Stomach smooth muscle (tissue), 2 donors: ENCODE data around the gene CD72.
A peak's percentile ranks its signal among the peaks of the same experiment; 100 is the strongest.
"Not testable (repeated sequence)": the region's sequence is repeated elsewhere in the genome, so short reads cannot be mapped to it uniquely, and the experiment has no call there.

Experiments used
- H3K27ac ChIP-seq: one replicate; pipeline ENCODE4 v1.7.0; 2013; ENCODE audit warnings: mild to moderate bottlenecking, low read length, inconsistent platforms
- H3K27me3 ChIP-seq, 2 donors: one replicate each; pipeline ENCODE4 v1.7.0; 2013; ENCODE audit warnings: low read length in 2 of 2; ENCODE audit not compliant: insufficient read depth in 2 of 2, control insufficient read depth in 1 of 2
- H3K36me3 ChIP-seq, 2 donors: one replicate each; pipeline ENCODE4 v1.7.0; 2013; ENCODE audit warnings: low read length in 2 of 2; ENCODE audit not compliant: control insufficient read depth in 2 of 2, insufficient read depth in 2 of 2
- H3K4me1 ChIP-seq: one replicate; pipeline ENCODE4 v1.7.0; 2013; ENCODE audit warnings: low read length; ENCODE audit not compliant: control insufficient read depth, insufficient read depth
- H3K4me3 ChIP-seq, 2 donors: one replicate each; pipeline ENCODE4 v1.7.0; 2013; ENCODE audit warnings: low read length in 2 of 2
- H3K9ac ChIP-seq, 2 donors: one replicate each; pipeline ENCODE4 v1.7.0; 2013; ENCODE audit warnings: low read length in 2 of 2, mild to moderate bottlenecking in 1 of 2
- H3K9me3 ChIP-seq, 2 donors: one replicate each; pipeline ENCODE4 v1.7.0; 2013; ENCODE audit warnings: low read length in 2 of 2; ENCODE audit not compliant: control insufficient read depth in 2 of 2
- donor health status: healthy.
- donor health status: Pancreatic carcinoma.

The CD72 gene

DNA sequence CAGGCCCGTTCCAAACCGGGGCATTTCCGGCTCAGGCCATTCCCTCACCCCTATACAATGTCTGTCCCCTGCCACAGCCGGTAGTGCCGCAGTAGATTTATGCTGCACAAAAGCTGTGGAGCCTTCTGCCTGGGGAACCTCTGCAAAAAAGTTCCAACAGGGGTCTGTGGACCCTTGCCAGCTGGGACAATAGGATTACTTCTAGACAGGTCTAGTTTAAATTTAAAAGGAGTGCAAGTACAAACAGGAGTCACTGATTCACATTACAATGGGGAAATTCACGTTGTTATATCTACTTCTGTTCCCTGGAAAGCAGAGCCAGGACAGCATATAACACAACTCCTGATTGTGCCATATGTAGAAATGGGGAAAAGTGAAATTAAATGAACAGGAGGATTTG lies 34.7 kb downstream of the CD72 start:
- H3K9me3 ChIP-seq, H3K4me3 ChIP-seq, H3K27ac ChIP-seq, H3K9ac ChIP-seq, H3K27me3 ChIP-seq, H3K36me3 ChIP-seq, H3K4me1 ChIP-seq: not testable (repeated sequence)

DNA sequence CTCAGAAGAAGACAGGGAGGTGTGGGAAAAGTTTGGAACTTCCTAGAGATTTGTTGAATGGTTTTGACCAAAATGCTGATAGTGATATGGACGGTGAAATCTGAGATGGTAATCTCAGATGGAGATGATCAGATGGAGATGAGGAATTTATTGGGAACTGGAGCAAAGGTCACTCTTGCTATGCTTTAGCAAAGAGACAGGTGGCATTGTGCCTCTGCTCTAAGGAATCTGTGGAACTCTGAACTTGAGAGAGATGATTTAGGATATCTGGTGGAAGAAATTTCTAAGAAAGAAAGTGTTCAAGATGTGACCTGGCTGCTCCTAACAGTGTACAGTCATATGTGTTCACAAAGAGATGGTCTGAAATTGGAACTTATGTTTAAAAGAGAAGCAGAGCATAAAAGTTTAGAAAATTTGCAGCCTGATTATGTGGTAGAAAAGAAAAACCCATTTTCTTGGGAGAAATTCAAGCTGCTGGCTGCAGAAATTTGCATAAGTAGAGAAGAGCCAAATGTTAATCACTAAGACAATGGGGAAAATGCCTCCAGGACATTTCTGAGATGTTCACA lies 38.5 kb downstream of the CD72 start:
- not testable (repeated sequence) for H3K4me3 ChIP-seq, H3K36me3 ChIP-seq, H3K27ac ChIP-seq, H3K27me3 ChIP-seq, H3K4me1 ChIP-seq, H3K9me3 ChIP-seq, H3K9ac ChIP-seq

DNA sequence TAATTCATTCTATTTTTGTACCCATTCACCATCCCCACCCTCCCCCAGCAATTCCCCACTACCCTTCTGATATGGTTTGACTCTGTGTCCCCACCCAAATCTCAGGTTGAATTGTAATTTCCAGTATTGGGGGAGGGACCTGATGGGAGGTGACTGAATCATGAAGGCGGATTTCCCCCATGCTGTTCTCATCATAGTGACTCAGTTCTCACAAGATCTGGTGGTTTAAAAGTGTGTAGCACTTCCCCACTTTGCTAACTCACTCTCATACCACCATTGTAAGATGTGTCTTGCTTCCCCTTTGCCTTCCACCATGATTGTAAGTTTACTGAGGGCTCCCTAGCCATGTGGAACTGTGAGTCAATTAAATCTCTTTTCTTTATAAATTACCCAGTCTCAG lies 39.1 kb downstream of the CD72 start:
- Histone ChIP-seq H3K36me3 (no peaks in the 10 kb centered on the region), H3K9me3 (peaks cover 0 to 4% of the 10 kb centered on the region in 2 donors), H3K9ac (no peak overlapping the region), H3K4me3 (no peak overlapping the region), H3K27ac (no peak overlapping the region), H3K4me1 (no peaks in the 10 kb centered on the region), H3K27me3 (no peaks in the 10 kb centered on the region)

DNA sequence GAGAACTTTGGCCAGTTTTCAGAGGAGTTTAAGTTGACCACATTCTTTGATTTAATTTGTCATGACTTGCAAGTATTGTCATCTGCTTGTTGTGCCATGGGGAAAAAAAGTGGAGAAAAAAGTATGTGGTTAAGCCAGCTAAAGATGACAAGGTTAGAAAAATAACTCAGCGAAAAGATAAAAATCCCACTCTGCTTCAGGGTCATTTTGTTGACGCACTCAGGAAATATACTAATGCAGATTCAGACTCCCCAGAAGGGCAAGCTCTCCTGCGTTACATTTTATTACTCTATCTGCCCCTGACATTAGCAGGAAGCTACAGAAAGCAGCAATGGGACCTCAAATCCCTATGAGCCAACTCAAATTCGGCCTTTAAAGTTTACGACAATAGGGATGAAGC lies 40.7 kb downstream of the CD72 start:
- Histone ChIP-seq H3K4me1 (no peaks in the 10 kb centered on the region), H3K27me3 (no peaks in the 10 kb centered on the region), H3K4me3 (no peak overlapping the region), H3K9ac (no peak overlapping the region), H3K9me3 (peaks cover 0 to 4% of the 10 kb centered on the region in 2 donors), H3K36me3 (no peaks in the 10 kb centered on the region), H3K27ac (no peak overlapping the region)

DNA sequence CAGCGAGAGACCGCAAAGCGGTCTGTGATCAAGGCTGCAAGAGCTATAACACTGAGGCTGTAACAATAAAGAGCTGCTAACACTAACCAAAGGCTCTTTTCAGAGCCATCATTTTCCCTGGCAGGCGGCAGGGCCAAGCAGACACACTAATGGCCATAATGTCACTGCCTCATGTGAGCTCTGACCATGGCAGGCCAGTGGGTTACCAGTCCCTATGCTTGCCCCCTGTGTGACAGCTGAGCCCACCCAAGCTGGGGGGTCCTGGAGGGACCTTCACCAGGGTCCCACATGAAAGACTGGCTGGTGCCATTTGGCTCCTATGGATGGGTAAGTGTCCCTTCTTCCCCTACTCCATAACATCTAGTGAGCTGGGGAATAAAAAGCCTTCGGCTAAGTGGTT lies 42.7 kb downstream of the CD72 start:
- H3K4me3 ChIP-seq, result no peak overlapping the region
- peaks cover 0 to 4% of the 10 kb centered on the region in 2 donors for H3K9me3 ChIP-seq
- no peak overlapping the region for H3K27ac ChIP-seq
- no peaks in the 10 kb centered on the region for H3K4me1 ChIP-seq
- H3K27me3 ChIP-seq, result no peaks in the 10 kb centered on the region
- H3K9ac ChIP-seq, result no peak overlapping the region
- no peaks in the 10 kb centered on the region for H3K36me3 ChIP-seq

DNA sequence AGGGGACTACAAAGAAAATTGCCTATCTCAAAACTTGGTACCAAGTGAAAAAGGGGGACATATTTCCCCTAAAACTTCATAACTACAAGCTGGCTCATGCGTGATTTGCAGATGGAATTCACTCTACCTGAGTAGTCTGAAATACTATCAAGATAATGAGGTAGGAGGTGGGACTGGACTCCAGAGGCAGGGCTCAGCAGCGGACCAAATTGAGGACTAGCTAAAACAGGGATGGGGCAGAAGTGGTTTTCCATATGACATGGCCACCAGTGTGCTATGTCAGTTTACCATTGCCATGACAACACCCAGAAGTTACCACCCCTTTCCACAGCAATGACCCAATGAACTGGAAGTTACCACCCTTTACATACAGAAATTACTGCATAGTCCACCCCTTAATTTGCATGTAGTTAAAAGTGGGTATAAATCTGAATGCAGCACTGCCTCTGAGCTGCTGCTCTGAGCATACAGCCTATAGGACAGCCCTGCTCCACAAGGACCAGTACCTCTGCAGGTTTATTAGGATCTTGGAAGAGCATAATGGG lies 43.6 kb downstream of the CD72 start:
- no peak overlapping the region for H3K27ac ChIP-seq
- no peaks in the 10 kb centered on the region for H3K36me3 ChIP-seq
- H3K9ac ChIP-seq, result no peak overlapping the region
- H3K9me3 ChIP-seq, result no peaks in the 10 kb centered on the region
- H3K4me1 ChIP-seq, result no peaks in the 10 kb centered on the region
- no peak overlapping the region for H3K4me3 ChIP-seq
- no peaks in the 10 kb centered on the region for H3K27me3 ChIP-seq

DNA sequence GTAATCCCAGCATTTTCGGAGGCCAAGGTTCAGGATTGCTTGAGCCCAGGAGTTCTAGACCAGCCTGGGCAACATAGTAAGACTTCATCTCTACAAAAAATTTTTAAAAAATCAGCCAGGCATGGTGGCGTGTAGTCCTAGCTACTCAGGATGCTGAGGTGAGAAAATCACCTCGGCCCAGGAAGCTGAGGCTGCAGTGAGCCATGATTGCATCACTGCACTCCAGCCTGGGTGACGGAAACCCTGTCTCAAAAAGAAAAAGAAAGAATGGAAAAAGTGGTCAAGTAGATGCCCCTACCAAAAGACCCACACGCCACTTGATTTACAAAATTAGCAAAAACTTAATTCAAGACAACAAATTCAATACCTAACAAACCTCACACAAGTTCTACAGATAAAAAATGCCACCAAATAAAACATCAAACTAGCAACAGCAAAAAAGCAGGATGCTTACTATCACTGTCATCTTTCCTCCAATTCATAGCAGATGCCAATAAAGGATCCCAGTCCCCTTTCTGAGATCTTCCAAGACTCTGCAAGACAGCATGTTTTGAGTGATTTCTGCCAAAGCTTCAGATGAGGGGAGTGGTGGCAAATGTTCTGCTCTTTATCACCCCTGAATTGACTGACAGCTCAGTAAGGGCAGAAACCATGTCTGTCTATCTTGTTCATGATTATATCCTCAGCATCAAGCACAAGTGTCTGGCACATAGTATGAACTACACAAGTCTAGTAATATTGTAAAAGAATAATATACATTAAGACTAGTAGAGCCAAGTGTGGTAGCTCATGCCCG lies 47.3 kb downstream of the CD72 start:
- Histone ChIP-seq H3K4me3 (no peak overlapping the region), H3K9me3 (no peaks in the 10 kb centered on the region), H3K27me3 (no peaks in the 10 kb centered on the region), H3K4me1 (no peaks in the 10 kb centered on the region), H3K27ac (no peak overlapping the region), H3K9ac (no peak overlapping the region), H3K36me3 (no peaks in the 10 kb centered on the region)

DNA sequence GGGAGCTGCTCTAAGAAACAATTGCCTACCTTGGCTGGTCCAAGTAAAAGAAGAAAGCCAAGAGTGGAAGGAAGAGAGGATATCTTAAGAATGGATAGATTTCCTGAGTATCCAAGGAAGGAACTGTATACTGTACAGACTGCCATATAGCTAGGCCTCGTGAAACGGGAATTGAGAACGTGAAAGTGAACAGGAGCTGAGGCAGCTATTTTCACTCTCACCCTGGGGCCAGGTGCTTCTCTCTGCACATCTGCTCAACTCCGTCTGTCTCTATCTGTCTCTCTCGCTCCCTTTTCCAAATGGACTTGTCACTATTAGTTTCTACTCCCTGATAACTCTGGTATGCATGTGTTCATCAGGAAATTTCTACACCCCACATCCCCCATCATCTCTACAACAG lies 49.0 kb downstream of the CD72 start:
- no peak overlapping the region for H3K27ac ChIP-seq
- peaks cover 11% of the 10 kb centered on the region for H3K4me1 ChIP-seq
- H3K4me3 ChIP-seq, result no peak overlapping the region
- no peaks in the 10 kb centered on the region for H3K36me3 ChIP-seq
- no peaks in the 10 kb centered on the region for H3K27me3 ChIP-seq
- H3K9ac ChIP-seq, result no peak overlapping the region
- no peaks in the 10 kb centered on the region for H3K9me3 ChIP-seq

DNA sequence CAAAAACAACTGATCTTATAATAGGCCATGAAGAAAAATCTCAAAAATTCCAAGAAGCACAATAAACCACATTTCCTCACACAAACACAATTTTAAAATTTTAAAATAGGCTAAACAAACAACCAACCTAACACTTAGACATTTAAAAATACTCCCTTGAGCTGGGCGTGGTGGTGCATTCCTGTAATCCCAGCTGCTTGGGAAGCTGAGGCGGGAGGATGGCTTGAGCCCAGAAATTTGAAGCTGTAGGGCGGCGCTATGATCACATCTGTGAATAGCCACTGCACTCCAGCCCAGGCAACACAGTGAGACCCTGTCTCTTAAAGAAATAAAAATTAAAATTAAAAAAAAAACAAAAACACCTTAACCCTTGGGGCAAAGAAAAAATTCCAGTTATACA lies 50.0 kb downstream of the CD72 start:
- Histone ChIP-seq H3K36me3 (no peaks in the 10 kb centered on the region), H3K9me3 (no peaks in the 10 kb centered on the region), H3K27ac (no peak overlapping the region), H3K27me3 (no peaks in the 10 kb centered on the region), H3K4me1 (peaks cover 21% of the 10 kb centered on the region), H3K9ac (no peak overlapping the region), H3K4me3 (no peak overlapping the region)

DNA sequence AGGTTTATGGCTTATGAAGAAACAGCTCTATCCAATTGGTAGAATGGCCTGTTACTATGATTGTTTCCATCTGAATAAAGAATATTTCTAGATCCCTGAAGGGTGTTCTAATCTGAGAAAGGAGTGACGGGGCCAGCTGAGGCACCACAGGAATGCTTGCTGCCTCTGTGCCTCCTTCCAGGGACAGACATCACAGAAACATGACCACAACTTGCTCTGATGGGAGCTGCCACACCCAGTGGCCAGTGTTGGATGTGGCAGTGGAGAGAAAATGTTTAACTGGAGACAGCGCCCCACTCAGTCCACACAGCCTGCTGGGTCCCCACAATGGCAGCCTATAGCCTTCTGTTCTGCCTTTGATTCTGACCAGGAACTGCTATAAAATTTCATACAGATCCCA lies 51.8 kb downstream of the CD72 start:
- Histone ChIP-seq H3K9ac (no peak overlapping the region), H3K27me3 (no peaks in the 10 kb centered on the region), H3K27ac (no peak overlapping the region), H3K4me1 (peaks cover 34% of the 10 kb centered on the region), H3K9me3 (no peaks in the 10 kb centered on the region), H3K36me3 (peaks cover 0 to 4% of the 10 kb centered on the region in 2 donors), H3K4me3 (no peak overlapping the region)

DNA sequence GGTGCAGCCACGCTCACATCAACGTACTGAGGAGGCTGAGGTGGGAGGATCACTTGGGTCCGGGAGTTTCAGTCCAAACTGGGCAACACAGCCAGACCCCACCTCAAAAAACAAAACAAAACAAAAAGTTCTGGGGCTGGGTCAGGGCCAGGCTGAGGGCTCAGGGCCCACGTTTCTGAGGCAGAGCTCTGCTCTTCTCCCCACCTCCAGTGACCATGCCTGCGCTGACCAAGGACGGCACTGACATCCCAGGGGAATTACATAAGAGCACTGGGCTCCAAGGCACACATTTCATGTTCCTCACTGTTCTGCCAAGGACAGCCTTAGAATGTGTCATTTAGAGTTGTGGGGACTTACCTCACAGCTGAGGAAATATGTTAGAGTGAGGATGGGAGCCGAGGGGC lies 53.6 kb downstream of the CD72 start:
- no peak overlapping the region for H3K9ac ChIP-seq
- H3K27ac ChIP-seq, result peak overlapping the region; percentile 86

More for the DNA sequence above, 53.6 kb downstream of the CD72 start:
- peaks cover 5 to 16% of the 10 kb centered on the region in 2 donors for H3K36me3 ChIP-seq
- no peak overlapping the region for H3K4me3 ChIP-seq
- H3K27me3 ChIP-seq, result no peaks in the 10 kb centered on the region
- H3K9me3 ChIP-seq, result no peaks in the 10 kb centered on the region
- H3K4me1 ChIP-seq, result peaks cover 35% of the 10 kb centered on the region
